OCI-LY7 (cell line): Measurements from ENCODE around the gene TXK. TPM values are rescaled to one million over a fixed set of nuclear protein-coding genes. Genes with fewer than 3 reads are reported as not detected.
A peak's percentile ranks its signal among the peaks of the same experiment; 100 is the strongest.

Experiments used
- BruUV-seq: library from RNA; stranded (reverse); fragments of 400-500 nt; replicated peaks from 2 replicates; lab custom pipeline; 2021; lab: Mats Ljungman, UMichigan
- CTCF ChIA-PET: fragments of 300-600 bp; sonication (Branson Sonifier 250); formaldehyde crosslinking; loops from one replicate; lab custom pipeline; 2022; ENCODE audit warnings: antibody characterized with exemption; ENCODE audit not compliant: unreplicated experiment; lab: Charles Lee
- POLR2A ChIA-PET: fragments of 300-600 bp; sonication (Branson Sonifier 250); formaldehyde crosslinking; loops from one replicate; lab custom pipeline; 2022; ENCODE audit warnings: antibody characterized with exemption; lab: Charles Lee
- DNase-seq: peaks from one replicate; pipeline ENCODE4 v3.0.0-alpha.2; 2015; ENCODE audit warnings: low spot score
- H2AFZ ChIP-seq: fragments of 200-600 bp; sonication (generic), shearing (Covaris generic); 2 replicates; pipeline ENCODE4 v1.6.1; 2014; ENCODE audit warnings: mild to moderate bottlenecking, antibody characterized with exemption, low read length, moderate library complexity
- H3K27ac ChIP-seq: fragments of 200-600 bp; sonication (generic); 2 replicates; pipeline ENCODE4 v1.5.1; 2014; ENCODE audit warnings: mixed run types, low read depth, mild to moderate bottlenecking, moderate library complexity, low read length, inconsistent platforms; ENCODE audit not compliant: poor library complexity, severe bottlenecking
- H3K36me3 ChIP-seq: fragments of 200-600 bp; sonication (generic); 2 replicates; pipeline ENCODE4 v1.6.1; 2014; ENCODE audit warnings: mild to moderate bottlenecking, antibody characterized with exemption, low read length, moderate library complexity, mixed read lengths; ENCODE audit not compliant: insufficient read depth
- H3K4me1 ChIP-seq: fragments of 200-600 bp; sonication (generic); 2 replicates; pipeline ENCODE4 v1.5.1; 2014; ENCODE audit warnings: mild to moderate bottlenecking, low read length; ENCODE audit not compliant: insufficient read depth, poor library complexity, severe bottlenecking
- H3K4me2 ChIP-seq: fragments of 200-600 bp; sonication (generic); 2 replicates; pipeline ENCODE4 v1.6.1; 2014; ENCODE audit warnings: mild to moderate bottlenecking, low read length
- H3K4me3 ChIP-seq: fragments of 200-600 bp; sonication (generic); 2 replicates; pipeline ENCODE4 v1.5.1; 2014; ENCODE audit warnings: mild to moderate bottlenecking, low read depth, low read length; ENCODE audit not compliant: poor library complexity, severe bottlenecking
- H3K79me2 ChIP-seq: fragments of 200-600 bp; sonication (generic); 2 replicates; pipeline ENCODE4 v1.6.1; 2016; ENCODE audit warnings: low read depth, mild to moderate bottlenecking, low read length, moderate library complexity, mixed read lengths; ENCODE audit not compliant: insufficient read depth
- H3K9me2 ChIP-seq: fragments of 200-600 bp; sonication (generic); 2 replicates; pipeline ENCODE4 v1.6.1; 2016; ENCODE audit warnings: mild to moderate bottlenecking, low read length, mixed read lengths; ENCODE audit not compliant: insufficient read depth
- H3K9me3 ChIP-seq: fragments of 200-600 bp; sonication (generic); 2 replicates; pipeline ENCODE4 v1.6.1; 2014; ENCODE audit warnings: mild to moderate bottlenecking, mixed run types, low read length, mixed read lengths
- H4K20me1 ChIP-seq: fragments of 200-600 bp; sonication (generic); 2 replicates; pipeline ENCODE4 v1.6.1; 2014; ENCODE audit warnings: mild to moderate bottlenecking, antibody characterized with exemption, low read length, moderate library complexity, mixed read lengths; ENCODE audit not compliant: insufficient read depth
- CTCF ChIP-seq: fragments of 200-600 bp; sonication (generic); conservative IDR thresholded peaks from 2 replicates; pipeline ENCODE4 v1.5.1; 2014; ENCODE audit warnings: mild to moderate bottlenecking, antibody characterized with exemption, low read length, moderate library complexity, mixed read lengths
- EZH2phosphoT487 ChIP-seq: fragments of 200-600 bp; sonication (generic); IDR thresholded peaks from 2 replicates; pipeline ENCODE4 v1.6.1; 2018; ENCODE audit warnings: low read depth, borderline replicate concordance, mild to moderate bottlenecking, mixed run types, antibody characterized with exemption, low read length, moderate library complexity, mixed read lengths
- intact Hi-C: fragments of 100-400 bp; cut with micrococcal nuclease; formaldehyde crosslinking; loops from one replicate; pipeline ENCODE4 v1.10.0; 2022; ENCODE audit not compliant: unreplicated experiment
- small RNA-seq: library from RNA; depleted of rRNA; stranded (forward); fragments of <200 nt; gene quantifications from one replicate; pipeline ENCODE3, GENCODE V24; 2014
- total RNA-seq, 2 experiments: library from RNA; depleted of rRNA in 1 of 2; stranded (reverse); fragments of >200 nt in 1 of 2; shearing (Covaris generic) in 1 of 2; gene quantifications; 2 replicates each; pipeline ENCODE4 v1.2.3, GENCODE V29; 2014 to 2022

The TXK gene
- total RNA-seq, 2 experiments from 2014 or later = 0.11 TPM; not detected in 1

- DNase-seq = no peak
- Histone ChIP-seq H3K9me2 (no peaks in the 10 kb centered on the region), H4K20me1 (no peaks in the 10 kb centered on the region), H3K79me2 (no peaks in the 10 kb centered on the region), H3K4me1 (peaks cover 9% of the 10 kb centered on the region), H3K9me3 (no peaks in the 10 kb centered on the region), H2AFZ (peak overlapping the region; percentile 89), H3K27ac (no peak overlapping the region), H3K36me3 (no peaks in the 10 kb centered on the region), H3K4me2 (peak overlapping the region; percentile 84), H3K4me3 (peak overlapping the region; percentile 73)
- POLR2A ChIA-PET = interaction anchor here (0.8 to 2.4 kb wide), 6 partner anchors 8 to 17 kb away, joined by 5 to 15 read pairs (median 8); no protein-coding TSS in a partner anchor
- BruUV-seq = no TSS peak
- intact Hi-C loops = loop anchor here (2.0 to 5.0 kb wide), 3 partner anchors 30 to 255 kb away; no protein-coding TSS in a partner anchor
- CTCF ChIA-PET = no interaction called here
- TF ChIP-seq CTCF (no peak), EZH2phosphoT487 (no peak)
Measured at GRCh38 chr4:48017108-48017571, 116.9 kb downstream of the TXK start.

Small RNA genes within 50 kb of the gene (small RNA-seq; reads per million reads assigned to genes)
- gene RF00019 (not detected), gene RF00026 (not detected), gene RNU6-838P (not detected)

Other genes starting within 250 kb of the TXK start
- gene NFXL1, start 219.7 kb downstream of the TXK start, total RNA-seq (2014; rRNA removed; shearing (Covaris generic)) = 17.7 and 17.9 TPM in 2 replicates
- 26.4 and 28.4 TPM in 2 replicates for gene NFXL1, start 219.7 kb downstream of the TXK start, total RNA-seq (2022)
- gene CNGA1, start 117.6 kb downstream of the TXK start, total RNA-seq (2014; rRNA removed; shearing (Covaris generic)) = not detected in 2 replicates
- gene CNGA1, start 117.6 kb downstream of the TXK start, total RNA-seq (2022) = not detected in 2 replicates
- gene NIPAL1, start 117.5 kb downstream of the TXK start, total RNA-seq (2014; rRNA removed; shearing (Covaris generic)) = 0.28 and 1.1 TPM in 2 replicates
- 1.7 and 1.9 TPM in 2 replicates for gene NIPAL1, start 117.5 kb downstream of the TXK start, total RNA-seq (2022)
- 2.1 and 2.5 TPM in 2 replicates for gene TEC, start 135.6 kb upstream of the TXK start, total RNA-seq (2014; rRNA removed; shearing (Covaris generic))
- gene TEC, start 135.6 kb upstream of the TXK start, total RNA-seq (2022) = 10.4 and 11.5 TPM in 2 replicates
- gene SLAIN2, start 207.3 kb upstream of the TXK start, total RNA-seq (2014; rRNA removed; shearing (Covaris generic)) = 21.1 and 24.7 TPM in 2 replicates
- gene SLAIN2, start 207.3 kb upstream of the TXK start, total RNA-seq (2022) = 39.4 and 40.2 TPM in 2 replicates